Neural progenitor cell (in vitro differentiated cells): Measurements from ENCODE around the gene PAN2. TPM values are rescaled to one million over a fixed set of nuclear protein-coding genes. Genes with fewer than 3 reads are reported as not detected.

ENCODE experiments used
- DNase-seq: peaks from one replicate; pipeline ENCODE4 v3.0.0-alpha.2; 2016; ENCODE audit warnings: low spot score
- H2AFZ ChIP-seq: fragments of 200-600 bp; sonication (generic); replicated peaks from 2 replicates; pipeline ENCODE4 v1.6.1; 2016; ENCODE audit warnings: antibody characterized with exemption
- H3F3A ChIP-seq: fragments of 200-600 bp; sonication (generic); 2 replicates; pipeline ENCODE4 v1.6.1; 2016; ENCODE audit warnings: antibody characterized with exemption, low read depth
- H3K27ac ChIP-seq: fragments of 200-600 bp; sonication (generic); 2 replicates; pipeline ENCODE4 v1.5.1; 2016; ENCODE audit warnings: mild to moderate bottlenecking
- H3K27me3 ChIP-seq: fragments of 200-600 bp; sonication (generic); 2 replicates; pipeline ENCODE4 v1.6.1; 2016; ENCODE audit warnings: mild to moderate bottlenecking, moderate library complexity
- H3K36me3 ChIP-seq: fragments of 200-600 bp; sonication (generic); 2 replicates; pipeline ENCODE4 v1.5.1; 2016
- H3K4me1 ChIP-seq: fragments of 200-600 bp; sonication (generic); 2 replicates; pipeline ENCODE4 v1.6.1; 2016; ENCODE audit warnings: mixed run types
- H3K4me2 ChIP-seq: fragments of 200-600 bp; sonication (generic); 2 replicates; pipeline ENCODE4 v1.6.1; 2016
- H3K4me3 ChIP-seq: fragments of 200-600 bp; sonication (generic); 2 replicates; pipeline ENCODE4 v1.5.1; 2016
- H3K79me2 ChIP-seq: fragments of 200-600 bp; sonication (generic); 2 replicates; pipeline ENCODE4 v1.6.1; 2016; ENCODE audit warnings: low read depth
- H3K9ac ChIP-seq: fragments of 200-600 bp; sonication (generic); 2 replicates; pipeline ENCODE4 v1.6.1; 2016
- H3K9me3 ChIP-seq: fragments of 200-600 bp; sonication (generic); 2 replicates; pipeline ENCODE4 v1.5.1; 2016; ENCODE audit warnings: low read depth
- H4K20me1 ChIP-seq: fragments of 200-600 bp; sonication (generic); 2 replicates; pipeline ENCODE4 v1.6.1; 2016; ENCODE audit warnings: low read depth
- H3K27ac Mint-ChIP-seq: 3 replicates; pipeline ENCODE4 v1.8.0; 2021; ENCODE audit warnings: mixed read lengths
- H3K27me3 Mint-ChIP-seq: 2 replicates; pipeline ENCODE4 v1.8.0; 2022; ENCODE audit warnings: low read depth, mild to moderate bottlenecking, inconsistent platforms, moderate library complexity, mixed read lengths; ENCODE audit not compliant: insufficient read depth
- H3K36me3 Mint-ChIP-seq: 3 replicates; pipeline ENCODE4 v1.8.0; 2021; ENCODE audit warnings: mixed read lengths
- H3K4me1 Mint-ChIP-seq: 3 replicates; pipeline ENCODE4 v1.8.0; 2021; ENCODE audit warnings: mixed read lengths
- H3K4me3 Mint-ChIP-seq: 3 replicates; pipeline ENCODE4 v1.8.0; 2021; ENCODE audit warnings: mild to moderate bottlenecking, moderate library complexity, mixed read lengths
- H3K9me3 Mint-ChIP-seq: 3 replicates; pipeline ENCODE4 v1.8.0; 2020; ENCODE audit warnings: mixed read lengths
- CTCF ChIP-seq: fragments of 200-600 bp; sonication (generic); IDR thresholded peaks from 2 replicates; pipeline ENCODE4 v1.5.1; 2017; ENCODE audit warnings: antibody characterized with exemption, mild to moderate bottlenecking
- EZH2 ChIP-seq: fragments of 200-600 bp; sonication (generic); IDR thresholded peaks from 2 replicates; pipeline ENCODE4 v1.6.1; 2017; ENCODE audit warnings: antibody characterized with exemption, mild to moderate bottlenecking, moderate library complexity
- EZH2phosphoT487 ChIP-seq: fragments of 200-600 bp; sonication (generic); IDR thresholded peaks from 2 replicates; pipeline ENCODE4 v1.6.1; 2017; ENCODE audit warnings: antibody characterized with exemption
- total RNA-seq: library from RNA; depleted of rRNA; stranded (reverse); fragments of >200 nt; gene quantifications from 2 replicates; pipeline ENCODE4 v1.2.3, GENCODE V29; 2015; ENCODE audit warnings: low replicate concordance

Gene PAN2
- total RNA-seq, 1 donor from 2014 or later = 116 TPM

- H3K9ac ChIP-seq = peak overlapping the region; percentile 69
- no peak for TF ChIP-seq EZH2
- TF ChIP-seq EZH2phosphoT487 = no peak
- H3K36me3 ChIP-seq = peaks cover 5% of the 10 kb centered on the region
- H3K9me3 ChIP-seq = no peaks in the 10 kb centered on the region
- Mint-ChIP-seq H3K36me3 (peaks cover 7% of the 10 kb centered on the region), H3K27ac (no peak overlapping the region), H3K27me3 (peaks cover 3% of the 10 kb centered on the region), H3K4me1 (peaks cover 28% of the 10 kb centered on the region), H3K4me3 (peak overlapping the region; percentile 97), H3K9me3 (no peaks in the 10 kb centered on the region)
- H3K27me3 ChIP-seq = no peaks in the 10 kb centered on the region
- no peak overlapping the region for H2AFZ ChIP-seq
- H3K79me2 ChIP-seq = peaks cover 59% of the 10 kb centered on the region
- no peak overlapping the region for H3K27ac ChIP-seq
- H3K4me2 ChIP-seq = peak overlapping the region; percentile 91
- H3K4me1 ChIP-seq = peaks cover 11% of the 10 kb centered on the region
- DNase-seq = no peak
- H3F3A ChIP-seq = peaks cover 45% of the 10 kb centered on the region
- H4K20me1 ChIP-seq = peaks cover 32% of the 10 kb centered on the region
- H3K4me3 ChIP-seq = peak overlapping the region; percentile 95
Measured at GRCh38 chr12:56298828-56299227, 35.0 kb downstream of the PAN2 start.

GRCh38 chr12:56297400-56297799 lies 36.4 kb downstream of the PAN2 start:
- Mint-ChIP-seq H3K27me3 (peaks cover 5% of the 10 kb centered on the region), H3K36me3 (peaks cover 9% of the 10 kb centered on the region), H3K4me1 (peaks cover 30% of the 10 kb centered on the region), H3K4me3 (no peak overlapping the region), H3K9me3 (no peaks in the 10 kb centered on the region), H3K27ac (no peak overlapping the region)
- Histone ChIP-seq H3K9ac (no peak overlapping the region), H3K4me2 (no peak overlapping the region), H2AFZ (no peak overlapping the region), H3K27ac (no peak overlapping the region), H3K9me3 (no peaks in the 10 kb centered on the region), H3K79me2 (peaks cover 73% of the 10 kb centered on the region), H3K4me3 (no peak overlapping the region), H3K4me1 (peaks cover 11% of the 10 kb centered on the region), H3K36me3 (peaks cover 5% of the 10 kb centered on the region), H3K27me3 (no peaks in the 10 kb centered on the region), H3F3A (peaks cover 32% of the 10 kb centered on the region), H4K20me1 (peaks cover 39% of the 10 kb centered on the region)
- no peak for DNase-seq
- no peak for TF ChIP-seq EZH2phosphoT487
- TF ChIP-seq EZH2 = no peak
- no peak for TF ChIP-seq CTCF

GRCh38 chr12:56296295-56296694 lies 37.5 kb downstream of the PAN2 start:
- H3K27me3 ChIP-seq = no peaks in the 10 kb centered on the region
- peaks cover 39% of the 10 kb centered on the region for H4K20me1 ChIP-seq
- H3K36me3 ChIP-seq = peaks cover 5% of the 10 kb centered on the region
- H2AFZ ChIP-seq = no peak overlapping the region
- H3K4me1 ChIP-seq = peaks cover 11% of the 10 kb centered on the region
- H3K9ac ChIP-seq = no peak overlapping the region
- H3K36me3 Mint-ChIP-seq = peaks cover 5% of the 10 kb centered on the region
- H3K27ac Mint-ChIP-seq = no peak overlapping the region
- no peak overlapping the region for H3K4me3 Mint-ChIP-seq
- peaks cover 23% of the 10 kb centered on the region for H3F3A ChIP-seq
- no peak for DNase-seq
- no peak for TF ChIP-seq EZH2
- no peak for TF ChIP-seq CTCF
- no peak for TF ChIP-seq EZH2phosphoT487
- peaks cover 84% of the 10 kb centered on the region for H3K79me2 ChIP-seq
- no peak overlapping the region for H3K4me3 ChIP-seq
- H3K4me1 Mint-ChIP-seq = peaks cover 30% of the 10 kb centered on the region
- peaks cover 5% of the 10 kb centered on the region for H3K27me3 Mint-ChIP-seq
- no peaks in the 10 kb centered on the region for H3K9me3 ChIP-seq
- no peak overlapping the region for H3K4me2 ChIP-seq
- H3K9me3 Mint-ChIP-seq = no peaks in the 10 kb centered on the region
- no peak overlapping the region for H3K27ac ChIP-seq

GRCh38 chr12:56293795-56294194 lies 40.0 kb downstream of the PAN2 start:
- Mint-ChIP-seq H3K4me3 (no peak overlapping the region), H3K27me3 (peaks cover 4% of the 10 kb centered on the region), H3K27ac (no peak overlapping the region), H3K36me3 (peaks cover 5% of the 10 kb centered on the region), H3K4me1 (peaks cover 13% of the 10 kb centered on the region), H3K9me3 (no peaks in the 10 kb centered on the region)
- Histone ChIP-seq H3K27ac (no peak overlapping the region), H3F3A (peaks cover 4% of the 10 kb centered on the region), H3K9me3 (no peaks in the 10 kb centered on the region), H3K9ac (peak overlapping the region; percentile 20), H2AFZ (no peak overlapping the region), H3K4me2 (no peak overlapping the region), H3K36me3 (peaks cover 5% of the 10 kb centered on the region), H3K4me3 (no peak overlapping the region), H4K20me1 (peaks cover 29% of the 10 kb centered on the region), H3K4me1 (peaks cover 6% of the 10 kb centered on the region), H3K27me3 (no peaks in the 10 kb centered on the region), H3K79me2 (peaks cover 97% of the 10 kb centered on the region)
- no peak for TF ChIP-seq EZH2phosphoT487
- no peak for TF ChIP-seq CTCF
- no peak for TF ChIP-seq EZH2
- DNase-seq = no peak
